NOMO-1 treated with dmso at 0.1 percent for 144 hours (cell line): Measurements from ENCODE around the gene OPRM1.

Experiments used
- DNase-seq: peaks from one replicate; lab custom pipeline; 2025; ENCODE audit not compliant: unreplicated experiment; lab: John Stamatoyannopoulos, UW

The OPRM1 gene

DNA sequence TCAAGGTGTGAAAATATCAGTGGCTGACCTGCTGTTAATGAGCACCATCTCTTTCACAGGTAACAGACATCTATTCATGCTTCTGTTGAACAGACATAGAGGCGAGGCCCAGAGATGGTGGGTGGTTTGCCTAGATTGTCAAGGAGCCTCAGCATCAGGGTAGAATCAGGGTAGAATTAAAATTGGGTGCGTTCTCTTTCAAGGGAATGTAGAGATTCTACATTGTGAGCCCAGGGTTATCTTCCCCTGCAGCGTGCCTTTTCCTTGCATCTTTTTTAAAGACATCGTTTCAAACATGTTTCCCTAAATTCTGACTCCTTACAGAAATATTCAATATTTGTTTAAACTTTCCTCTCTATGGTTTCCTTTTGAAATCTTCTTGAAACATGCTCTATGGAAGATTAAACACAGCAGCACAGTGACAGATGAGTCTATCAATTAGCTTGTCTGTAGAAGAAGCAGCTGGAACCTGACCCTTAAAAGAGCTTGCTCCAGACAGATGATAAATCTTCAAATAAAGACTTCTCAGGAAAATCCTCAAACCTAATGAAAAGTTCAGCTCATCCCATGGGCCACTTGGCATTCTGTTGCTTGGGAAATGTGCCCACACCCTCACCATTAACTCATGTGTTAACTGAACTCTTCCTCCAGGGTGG, 197.7 kb downstream of the OPRM1 start:
- no peak for DNase-seq

DNA sequence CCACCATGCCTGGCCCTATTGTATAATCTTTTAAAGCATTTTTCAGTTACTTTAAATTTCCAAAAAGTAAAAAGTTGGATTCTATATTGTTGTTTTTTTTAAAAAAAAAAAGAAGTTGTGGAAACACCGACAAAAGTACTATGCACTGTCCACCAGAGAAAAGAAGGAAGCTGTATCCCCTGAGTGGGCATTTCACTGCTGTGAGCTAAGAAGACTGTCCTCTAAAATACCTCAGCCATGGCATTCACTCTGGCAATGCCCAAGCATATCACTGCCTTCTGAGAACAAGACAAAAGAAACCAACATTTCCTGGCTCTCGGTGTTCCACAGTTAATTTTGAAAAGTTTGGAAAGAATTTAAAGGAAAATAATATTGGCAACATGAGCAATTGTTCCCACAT, 199.8 kb downstream of the OPRM1 start:
- DNase-seq: no peak

DNA sequence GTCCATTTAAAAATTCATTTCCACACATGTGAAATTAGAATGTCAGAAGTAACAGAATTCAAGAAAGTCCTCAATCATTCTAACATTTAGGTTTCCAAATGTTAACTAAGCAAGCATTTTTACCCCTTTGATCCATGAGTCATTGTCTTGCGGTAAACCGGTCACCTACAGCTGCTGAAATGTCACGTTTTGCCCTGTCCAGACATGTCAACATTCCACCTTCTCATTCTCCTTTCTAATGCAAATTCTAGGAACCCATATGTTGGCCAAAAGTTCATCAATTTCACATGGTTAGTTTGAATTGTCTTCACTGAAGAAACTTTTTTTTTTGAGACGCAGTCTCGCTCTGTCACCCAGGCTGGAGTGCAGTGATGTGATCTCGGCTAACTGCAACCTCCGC, 200.4 kb downstream of the OPRM1 start:
- DNase-seq: no peak

DNA sequence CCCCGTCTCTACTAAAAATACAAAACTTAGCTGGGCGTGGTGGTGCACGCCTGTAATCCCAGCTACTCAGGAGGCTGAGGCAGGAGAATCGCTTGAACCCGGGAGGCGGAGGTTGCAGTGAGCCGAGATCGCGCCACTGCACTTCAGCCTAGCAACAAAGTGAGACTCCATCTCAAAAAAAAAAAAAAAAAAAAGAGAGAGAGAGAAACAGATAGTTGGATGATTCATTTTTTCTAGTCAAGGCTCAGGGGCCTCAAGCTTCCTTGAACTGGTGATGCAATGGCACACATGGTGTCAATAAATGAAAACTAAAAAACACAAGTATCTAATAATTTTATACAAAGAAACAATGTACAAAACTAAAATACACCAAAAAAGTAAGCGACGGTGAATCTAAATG, 202.0 kb downstream of the OPRM1 start:
- peak; percentile 23 for DNase-seq

DNA sequence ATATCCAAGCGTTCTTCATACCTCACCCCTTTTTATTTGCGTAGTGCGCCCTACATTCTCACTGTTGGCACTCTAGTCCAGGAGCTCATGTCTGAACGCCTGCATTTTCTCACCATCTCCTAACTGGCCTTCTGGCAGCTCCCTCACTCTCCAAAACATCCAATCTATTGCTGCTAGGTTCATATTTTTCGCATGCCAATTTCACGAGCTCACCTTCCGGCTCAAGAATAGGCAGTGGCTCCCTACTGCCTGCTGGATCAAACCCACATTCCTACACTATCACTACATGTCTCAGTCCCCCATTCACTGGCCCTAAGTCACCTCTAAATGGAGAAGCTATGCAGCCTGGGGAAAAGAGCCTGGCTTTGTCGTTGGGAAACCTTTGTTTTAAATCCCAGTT, 202.5 kb downstream of the OPRM1 start:
- DNase-seq: no peak

DNA sequence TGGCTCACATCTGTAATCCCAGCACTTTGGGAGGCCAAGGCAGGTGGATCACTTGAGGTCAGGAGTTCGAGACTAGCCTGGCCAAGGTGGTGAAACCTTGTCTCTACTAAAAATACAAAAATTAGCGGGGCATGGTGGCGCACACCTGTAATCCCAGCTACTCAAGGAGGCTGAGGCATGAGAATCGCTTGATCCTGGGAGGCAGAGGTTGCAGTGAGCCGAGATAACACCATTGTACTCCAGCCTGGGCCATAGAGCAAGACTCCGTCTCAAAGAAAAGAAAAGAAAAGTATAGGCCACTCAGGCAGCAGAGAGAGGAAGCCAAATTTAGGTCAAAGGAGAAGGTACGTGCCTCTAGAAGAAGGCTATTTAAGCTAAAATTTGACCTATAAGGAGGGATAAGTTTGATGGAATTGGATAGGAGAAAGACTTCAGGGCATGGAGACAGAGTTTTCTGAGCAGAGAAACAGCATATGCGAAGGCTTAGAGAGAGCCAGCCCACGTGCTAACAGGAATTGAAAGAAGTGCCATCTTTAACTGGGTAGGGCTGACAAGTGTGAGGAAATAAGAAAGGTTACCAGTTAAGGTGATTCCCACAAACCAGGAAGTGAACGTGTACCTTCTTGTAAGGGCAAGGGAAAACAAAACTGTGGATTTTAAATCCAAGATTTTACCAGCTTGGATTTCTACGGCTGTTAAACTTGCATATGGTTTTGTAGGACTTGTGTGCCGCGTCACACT, 203.7 kb downstream of the OPRM1 start:
- no peak for DNase-seq

DNA sequence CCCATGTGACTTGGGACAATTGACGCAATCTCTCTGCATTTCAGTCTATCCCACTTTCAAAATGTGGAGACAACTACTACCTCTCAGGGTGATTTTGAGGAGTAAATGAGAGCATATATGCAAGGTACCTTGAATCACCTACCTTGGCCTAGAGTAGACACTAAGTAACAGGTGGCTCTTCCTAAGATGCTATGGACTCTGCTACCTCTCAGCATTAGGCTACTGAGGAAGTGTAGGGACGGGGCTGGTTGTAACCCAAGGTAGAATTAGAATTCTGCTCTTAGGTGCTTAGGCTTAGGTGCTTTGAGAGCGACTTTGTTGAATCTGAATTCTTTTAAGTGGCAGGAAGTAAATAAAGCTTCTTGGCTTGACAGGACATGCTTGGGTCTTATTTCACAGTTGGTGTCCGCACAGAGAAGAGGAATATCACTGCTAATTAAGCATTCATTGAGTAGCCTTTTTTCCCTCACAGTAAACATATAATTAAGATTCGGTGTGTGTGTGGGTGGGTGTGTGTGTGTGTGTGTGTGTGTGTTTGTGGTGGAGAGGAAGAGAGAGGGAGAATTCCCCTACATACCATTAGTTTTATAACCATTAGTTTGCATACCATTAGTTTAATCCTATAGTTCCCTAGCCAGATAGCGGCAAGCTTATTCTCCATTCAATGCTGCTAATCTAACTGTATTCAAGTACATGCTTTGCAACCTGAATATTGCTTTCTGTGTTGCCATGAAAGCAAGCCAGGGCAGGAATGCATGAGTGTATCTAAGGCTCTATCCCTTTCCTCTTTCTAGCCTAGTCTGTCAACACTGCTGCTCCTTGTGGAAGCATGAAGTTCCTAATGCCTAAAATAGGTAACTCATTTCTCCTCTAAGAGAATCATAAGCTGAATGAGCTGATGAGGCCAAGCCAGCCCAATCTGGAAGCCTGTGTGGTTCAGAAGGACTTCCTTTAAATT, 205.0 kb downstream of the OPRM1 start:
- DNase-seq: no peak

DNA sequence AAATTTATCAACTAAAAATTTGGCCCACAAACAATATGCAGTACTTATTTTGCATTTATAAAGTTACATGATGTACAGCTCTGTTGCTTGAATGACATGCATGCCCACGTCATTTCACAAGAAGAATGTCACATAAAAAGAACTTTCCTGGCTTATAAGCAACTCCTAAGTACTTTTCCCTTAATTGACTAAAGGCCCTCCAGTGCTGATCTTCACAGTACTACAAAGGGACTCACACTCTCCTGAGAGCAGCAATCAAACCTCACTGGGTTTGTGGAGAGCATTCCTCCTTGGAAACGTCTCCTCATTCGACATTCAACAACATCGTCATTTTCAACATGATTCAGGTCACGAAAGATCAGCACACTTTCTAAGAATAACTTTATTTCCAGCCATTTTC, 206.5 kb downstream of the OPRM1 start:
- DNase-seq: no peak

DNA sequence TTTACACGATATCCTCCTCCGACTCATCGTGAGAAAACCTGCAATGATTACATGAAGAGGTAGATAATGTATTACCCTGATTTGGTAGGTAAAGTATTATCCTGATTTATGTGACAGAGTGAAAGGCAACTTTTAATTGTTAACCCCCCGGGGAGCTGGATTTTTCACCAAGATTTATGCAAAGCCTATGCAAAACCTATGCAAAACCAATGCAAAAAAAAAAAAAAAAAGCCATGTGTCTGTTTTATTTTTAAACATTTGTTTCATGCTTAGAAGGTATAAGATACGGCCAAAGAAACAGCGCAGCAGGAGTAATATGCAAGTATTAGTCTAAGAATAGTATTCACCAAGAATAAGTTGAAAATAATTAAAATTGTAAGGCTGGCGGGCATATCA, 207.7 kb downstream of the OPRM1 start:
- no peak for DNase-seq

DNA sequence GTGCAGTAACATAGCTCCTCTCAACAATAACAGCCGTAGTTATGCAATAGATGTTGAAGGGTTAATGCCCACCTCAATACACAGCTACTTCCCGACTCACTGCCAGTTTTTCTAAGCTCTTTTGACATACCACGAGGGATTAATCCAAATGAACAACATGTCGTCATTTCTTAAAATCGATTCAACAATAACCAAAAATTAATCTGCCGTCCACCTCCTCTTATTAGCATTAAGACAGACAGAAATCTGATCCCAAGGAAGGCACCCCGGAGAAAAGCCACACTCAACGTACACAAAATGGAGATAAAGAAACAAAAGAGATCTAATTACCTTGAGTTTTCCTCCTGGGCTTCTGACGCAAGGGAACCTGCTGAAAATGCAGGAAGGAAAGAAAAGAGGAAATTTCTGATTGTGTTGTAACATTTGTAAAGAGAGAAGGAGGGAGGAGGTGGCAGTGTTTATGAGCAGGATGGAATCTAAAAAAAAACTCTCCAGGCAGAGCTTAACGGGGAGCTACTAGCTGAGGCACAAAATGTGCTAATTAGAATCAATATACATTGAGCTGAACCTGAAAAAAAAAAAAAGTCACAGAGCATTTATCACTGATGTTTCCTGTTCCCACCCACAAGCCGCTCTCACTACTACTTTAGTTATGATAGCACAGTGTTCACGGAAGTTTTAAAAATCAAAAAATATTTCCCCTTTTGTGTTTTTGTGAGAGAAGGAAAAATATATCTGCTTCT, 208.2 kb downstream of the OPRM1 start:
- DNase-seq: peak; percentile 30

DNA sequence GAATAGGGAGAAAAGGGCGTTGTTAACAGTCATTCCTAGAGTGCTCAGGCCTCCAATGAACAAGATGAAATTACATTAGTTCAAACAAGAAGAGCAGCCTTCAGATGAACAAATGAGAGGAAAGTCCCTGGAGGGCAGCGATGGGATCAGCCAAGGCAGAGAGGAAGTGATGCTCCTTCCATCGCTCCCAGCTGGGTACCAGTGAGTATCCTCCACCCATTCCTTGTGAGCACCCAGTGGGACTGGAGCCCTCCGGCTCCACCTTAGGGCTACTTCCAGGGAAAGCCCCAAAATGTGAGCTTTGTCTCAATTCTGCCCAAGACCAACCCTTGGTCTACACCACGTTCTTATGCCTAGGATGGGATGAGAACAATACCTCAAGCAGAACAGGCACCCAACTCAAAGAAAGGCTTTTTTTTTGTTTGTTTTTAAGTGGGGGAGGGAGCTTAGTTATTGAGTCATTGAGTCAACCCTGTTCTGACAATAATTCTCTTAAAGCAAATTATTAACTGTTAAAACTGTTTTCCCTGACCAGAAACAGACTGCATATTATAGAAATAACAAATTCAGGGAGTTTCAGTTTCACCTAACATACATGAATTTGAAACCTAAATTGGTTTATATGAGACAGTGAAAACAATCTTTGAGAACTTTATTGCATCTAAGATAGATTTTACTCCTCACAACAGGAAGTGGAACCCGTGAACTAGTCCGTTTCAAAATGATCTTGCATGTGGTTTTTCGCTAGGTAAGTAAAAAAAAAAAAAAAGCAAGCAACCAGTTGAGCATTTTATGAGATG, 210.7 kb downstream of the OPRM1 start:
- no peak for DNase-seq

DNA sequence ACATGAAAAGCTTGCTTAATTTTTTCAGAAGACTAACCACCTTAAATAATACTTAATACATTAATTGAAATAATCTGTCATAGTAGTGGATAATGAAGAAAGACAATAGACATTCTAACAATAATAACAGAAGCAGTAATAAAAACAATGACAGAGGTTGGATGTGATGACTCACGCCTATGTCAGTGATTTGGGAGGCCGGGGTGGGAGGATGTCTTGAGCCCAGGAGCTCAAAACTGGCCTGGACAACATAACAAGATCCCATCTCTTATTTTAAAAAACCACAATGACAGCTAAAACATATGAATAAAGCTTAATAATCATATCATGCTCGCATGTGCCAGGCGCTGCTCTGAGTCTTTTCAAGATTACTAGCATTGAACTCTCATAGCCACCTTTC, 212.1 kb downstream of the OPRM1 start:
- DNase-seq: no peak

DNA sequence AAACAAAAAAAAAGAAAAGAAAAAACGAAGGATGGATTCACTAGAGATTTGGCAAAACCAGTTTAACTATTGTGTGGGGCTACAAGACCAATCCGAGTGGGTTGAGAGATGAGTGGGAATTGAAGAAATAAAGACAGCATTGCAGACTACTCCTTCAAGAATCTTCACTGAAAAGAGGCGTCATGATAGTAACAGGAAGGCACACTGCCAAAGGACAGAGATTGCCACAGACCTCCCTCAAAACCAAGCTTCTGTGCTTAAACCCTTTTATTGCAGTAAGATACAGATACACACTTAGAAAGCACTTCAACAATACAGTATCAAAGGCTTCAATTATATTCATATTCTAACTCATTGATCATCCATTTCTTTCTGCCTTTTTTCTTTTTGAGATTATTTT, 213.6 kb downstream of the OPRM1 start:
- DNase-seq: no peak

DNA sequence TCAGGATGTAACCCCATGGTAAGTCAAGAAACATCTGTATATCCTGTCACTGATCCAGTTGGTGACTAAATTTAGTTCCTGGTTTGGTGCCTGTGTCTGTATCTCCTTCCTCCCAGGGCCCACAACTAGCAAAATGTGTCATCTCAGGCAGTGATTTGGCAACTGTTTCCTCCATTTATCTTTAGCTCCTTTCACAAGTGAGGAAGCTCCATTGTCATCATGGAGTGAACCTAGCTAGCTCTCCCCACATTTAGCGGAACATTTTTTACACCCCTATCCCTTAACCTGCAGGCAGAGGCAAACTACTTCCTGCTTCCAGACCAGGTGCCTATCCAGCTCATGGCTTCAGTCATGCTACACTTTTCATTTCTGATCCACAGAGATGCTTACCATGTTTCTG, 218.0 kb downstream of the OPRM1 start:
- peak; percentile 84 for DNase-seq

DNA sequence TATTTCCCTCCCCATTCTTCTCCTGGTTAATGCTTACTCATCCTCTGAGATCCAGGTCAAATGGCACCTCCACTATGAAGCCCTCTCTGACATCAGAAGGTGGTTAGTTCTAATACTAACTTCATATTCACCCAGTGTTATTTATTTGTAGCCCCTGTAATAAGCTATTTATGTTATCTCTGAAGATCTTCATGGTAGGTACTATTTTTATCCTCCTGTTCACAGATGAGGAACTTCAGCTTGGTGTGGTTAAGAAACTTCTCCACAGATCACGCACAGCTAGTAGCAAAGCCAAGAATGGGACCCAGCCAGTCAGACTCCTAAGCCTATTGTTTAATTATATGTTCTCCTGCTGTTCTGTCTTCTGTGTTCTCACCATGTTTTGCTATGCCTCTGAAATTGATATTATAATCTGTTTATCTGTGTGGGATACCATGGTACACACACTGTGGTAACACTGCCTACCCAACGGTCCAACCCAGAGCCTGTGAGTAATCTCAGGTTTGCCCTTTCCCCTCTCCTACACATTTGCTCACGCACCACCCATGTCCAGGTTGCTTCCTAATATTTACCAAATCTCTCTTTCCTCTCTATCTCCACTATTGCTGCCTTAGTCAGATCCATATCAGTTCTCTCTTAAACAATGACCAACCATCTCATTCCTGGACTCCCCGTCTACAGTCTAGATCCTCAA, 219.2 kb downstream of the OPRM1 start:
- DNase-seq: peak; percentile 69

DNA sequence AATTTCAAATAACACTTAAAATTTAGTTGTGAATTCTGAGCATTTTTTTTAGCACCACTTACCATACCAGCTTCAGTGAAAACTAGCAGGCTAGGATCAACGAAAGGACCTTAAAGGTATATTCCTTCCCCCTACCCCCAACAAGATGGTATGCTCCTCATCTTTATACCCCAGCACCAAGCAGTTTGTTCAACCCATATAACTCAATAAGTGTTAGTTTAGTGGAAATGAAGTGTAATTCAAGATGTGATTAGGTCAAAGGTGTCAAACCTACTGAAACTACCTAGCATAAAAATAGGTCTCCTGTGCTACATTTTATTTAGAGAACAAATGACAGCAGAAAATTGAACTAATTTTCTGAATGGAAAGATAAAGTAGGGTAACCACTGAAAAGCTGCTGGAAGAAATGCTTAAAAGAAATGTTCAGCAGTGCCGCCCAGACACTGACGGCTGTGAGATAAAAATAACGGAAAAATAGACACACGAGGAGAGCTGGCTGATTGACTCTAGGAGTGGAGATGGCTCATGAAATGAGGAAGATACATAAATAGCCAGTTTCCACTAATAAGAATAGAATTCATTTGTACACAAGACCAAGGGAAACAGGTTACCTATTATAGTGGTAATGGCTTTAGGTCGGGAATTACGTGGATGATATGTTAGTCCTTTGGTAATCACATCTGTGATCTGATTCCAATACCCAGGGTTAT, 222.8 kb downstream of the OPRM1 start:
- peak; percentile 12 for DNase-seq

DNA sequence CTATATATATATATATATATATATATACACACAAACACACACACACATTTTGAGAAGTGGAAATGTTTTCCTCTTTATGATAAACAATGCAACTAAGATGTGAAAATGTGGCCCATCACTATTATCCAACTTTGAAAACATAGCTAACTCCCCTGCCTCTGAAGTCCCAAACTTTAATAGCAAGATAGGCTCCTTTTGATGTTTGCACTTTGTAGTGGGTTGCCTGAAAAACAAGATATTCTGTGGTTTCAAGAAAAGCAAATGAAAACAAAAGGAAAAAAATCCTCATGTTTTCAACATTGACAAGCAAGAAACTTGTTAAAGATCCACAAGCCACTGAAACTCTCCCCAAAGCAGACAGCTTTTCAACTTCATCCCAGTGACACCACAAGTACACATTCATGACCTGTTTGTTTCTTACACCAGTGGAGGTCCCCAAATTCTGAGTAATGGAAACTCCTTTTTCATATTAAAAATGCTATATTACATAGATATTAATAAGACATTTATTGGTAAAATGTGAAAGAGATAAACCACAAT, 227.6 kb downstream of the OPRM1 start:
- no peak for DNase-seq

DNA sequence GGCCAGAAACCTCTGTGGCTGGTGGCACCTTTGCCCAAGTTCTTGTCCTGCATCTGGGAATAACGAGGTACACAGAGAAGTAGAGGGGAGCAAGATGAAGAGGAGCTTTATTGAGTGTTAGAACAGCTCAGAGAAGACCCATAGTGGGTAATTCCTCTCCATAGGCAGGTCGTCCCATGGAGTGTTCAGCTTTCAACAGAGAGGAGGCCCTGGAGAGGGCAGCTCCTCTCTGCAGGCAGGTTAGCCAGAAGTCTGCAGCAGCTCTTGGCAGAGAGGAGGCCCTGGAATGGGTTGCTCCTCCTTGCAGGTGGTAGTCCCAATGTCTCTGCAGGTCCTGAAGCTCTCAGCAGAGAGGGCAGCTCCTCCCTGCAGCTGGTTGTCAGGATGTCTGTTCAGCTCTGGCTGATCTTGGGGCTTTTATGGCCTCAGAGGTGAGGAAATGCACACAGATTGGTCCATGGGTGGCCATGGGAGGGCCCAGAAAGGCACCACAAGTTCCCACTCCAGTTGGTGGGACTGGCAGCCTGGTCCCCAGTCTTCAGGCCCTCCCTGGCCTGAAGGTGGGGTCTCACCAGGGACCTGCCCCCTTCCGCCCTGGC, 228.6 kb downstream of the OPRM1 start:
- DNase-seq: no peak
